GM12801 (cell line): ENCODE data around the gene APELA.

Experiments used
- TF ChIP-seq, protein P1 (sequence below): IDR thresholded peaks from one replicate; pipeline ENCODE4 v1.5.1; 2011; ENCODE audit warnings: control low read depth; ENCODE audit not compliant: insufficient read length; ENCODE audit errors: extremely low read depth

APELA gene, protein sequence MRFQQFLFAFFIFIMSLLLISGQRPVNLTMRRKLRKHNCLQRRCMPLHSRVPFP

DNA sequence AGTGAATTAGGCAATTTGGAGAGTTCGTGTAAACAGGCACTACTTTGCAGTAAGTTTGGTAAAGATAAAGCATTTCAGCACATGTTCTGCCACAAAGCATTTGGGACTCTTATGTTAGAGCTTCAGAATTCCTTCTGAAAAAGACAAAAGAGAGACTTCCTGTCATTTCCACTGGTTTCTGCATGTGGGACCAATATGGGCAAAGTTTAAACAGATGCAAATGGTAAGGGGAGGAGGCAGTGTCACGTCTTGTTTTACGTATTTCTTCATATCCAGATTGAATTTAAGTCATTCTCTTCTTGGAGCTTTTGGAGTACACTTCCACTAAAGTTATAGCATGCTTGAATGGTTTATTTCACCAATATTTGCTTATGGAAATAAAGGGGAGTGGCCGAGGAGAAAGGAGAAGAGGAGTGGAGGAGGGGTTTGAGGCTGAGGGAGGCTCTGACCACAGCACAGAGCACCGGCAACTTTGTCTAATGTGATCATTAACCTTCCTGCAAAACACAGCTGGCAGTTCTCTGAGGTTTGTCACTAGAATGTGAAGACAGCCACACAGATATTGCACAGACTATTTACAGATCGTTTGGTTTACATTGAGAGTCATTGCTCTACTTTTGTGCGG is at the start of gene APELA:
APELA (plus strand) TSS at position 479 of the 625 bp plus-strand sequence. CDS start 154 bp downstream, outside the sequence.
- TF ChIP-seq, protein P1, sequence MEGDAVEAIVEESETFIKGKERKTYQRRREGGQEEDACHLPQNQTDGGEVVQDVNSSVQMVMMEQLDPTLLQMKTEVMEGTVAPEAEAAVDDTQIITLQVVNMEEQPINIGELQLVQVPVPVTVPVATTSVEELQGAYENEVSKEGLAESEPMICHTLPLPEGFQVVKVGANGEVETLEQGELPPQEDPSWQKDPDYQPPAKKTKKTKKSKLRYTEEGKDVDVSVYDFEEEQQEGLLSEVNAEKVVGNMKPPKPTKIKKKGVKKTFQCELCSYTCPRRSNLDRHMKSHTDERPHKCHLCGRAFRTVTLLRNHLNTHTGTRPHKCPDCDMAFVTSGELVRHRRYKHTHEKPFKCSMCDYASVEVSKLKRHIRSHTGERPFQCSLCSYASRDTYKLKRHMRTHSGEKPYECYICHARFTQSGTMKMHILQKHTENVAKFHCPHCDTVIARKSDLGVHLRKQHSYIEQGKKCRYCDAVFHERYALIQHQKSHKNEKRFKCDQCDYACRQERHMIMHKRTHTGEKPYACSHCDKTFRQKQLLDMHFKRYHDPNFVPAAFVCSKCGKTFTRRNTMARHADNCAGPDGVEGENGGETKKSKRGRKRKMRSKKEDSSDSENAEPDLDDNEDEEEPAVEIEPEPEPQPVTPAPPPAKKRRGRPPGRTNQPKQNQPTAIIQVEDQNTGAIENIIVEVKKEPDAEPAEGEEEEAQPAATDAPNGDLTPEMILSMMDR = no peak

DNA sequence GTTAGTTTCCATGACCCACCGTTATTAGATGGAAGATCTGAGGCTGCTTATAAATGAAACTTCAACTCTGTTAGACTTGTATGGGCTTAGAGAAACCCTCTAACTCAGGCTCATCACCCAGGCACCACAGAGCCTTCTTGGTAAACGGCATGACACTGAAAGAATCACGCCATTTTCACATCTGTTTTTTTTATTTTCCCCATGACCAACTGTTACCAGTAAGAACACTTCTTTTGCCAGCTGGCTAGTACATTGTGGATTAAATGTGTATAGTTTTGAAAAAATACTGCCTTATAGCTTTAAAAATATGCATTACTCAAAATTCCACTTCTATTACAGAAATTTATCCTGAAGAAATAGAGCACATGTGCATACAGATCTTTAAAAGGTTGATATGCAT is 48.0 kb upstream of the APELA start:
- TF ChIP-seq, protein P1 = no peak

DNA sequence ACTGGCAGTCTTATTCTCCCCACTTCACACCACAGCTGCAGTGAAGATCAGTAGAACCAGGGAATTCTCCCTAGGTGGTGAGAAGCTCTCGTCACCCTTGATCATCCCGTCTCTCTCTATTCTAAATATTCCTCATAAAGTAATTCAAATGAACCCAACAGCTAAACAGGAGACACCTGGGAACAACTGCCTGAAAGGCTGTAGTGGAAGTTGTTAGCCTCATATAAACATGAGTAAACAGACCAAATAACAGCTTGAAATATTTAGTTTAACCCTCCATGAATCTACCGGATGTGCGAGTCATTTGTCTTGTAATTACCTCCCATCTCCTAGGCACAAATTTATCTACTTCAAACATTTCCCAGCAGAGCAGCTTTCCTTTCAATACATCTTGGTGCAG is 30.4 kb upstream of the APELA start:
- TF ChIP-seq, protein P1 = no peak

DNA sequence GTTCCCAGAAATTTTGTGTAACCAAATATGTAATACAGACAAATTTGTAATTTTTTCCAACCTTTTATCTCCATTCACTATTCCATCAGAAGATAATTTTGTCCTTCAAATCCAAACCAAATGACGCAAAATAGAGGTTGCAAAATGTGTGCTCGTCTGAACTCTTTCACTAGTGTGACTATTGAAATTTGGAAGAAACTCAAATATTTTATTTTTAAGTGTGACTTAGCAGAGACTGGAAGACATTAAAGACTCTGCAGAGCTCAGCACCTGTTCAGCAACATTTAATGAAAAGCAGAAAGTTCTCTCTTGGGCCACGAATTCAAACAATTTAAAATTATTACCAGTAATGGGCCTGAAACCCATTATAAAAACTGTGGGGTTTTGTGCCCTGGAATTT is 30.0 kb upstream of the APELA start:
- TF ChIP-seq, protein P1 = no peak

DNA sequence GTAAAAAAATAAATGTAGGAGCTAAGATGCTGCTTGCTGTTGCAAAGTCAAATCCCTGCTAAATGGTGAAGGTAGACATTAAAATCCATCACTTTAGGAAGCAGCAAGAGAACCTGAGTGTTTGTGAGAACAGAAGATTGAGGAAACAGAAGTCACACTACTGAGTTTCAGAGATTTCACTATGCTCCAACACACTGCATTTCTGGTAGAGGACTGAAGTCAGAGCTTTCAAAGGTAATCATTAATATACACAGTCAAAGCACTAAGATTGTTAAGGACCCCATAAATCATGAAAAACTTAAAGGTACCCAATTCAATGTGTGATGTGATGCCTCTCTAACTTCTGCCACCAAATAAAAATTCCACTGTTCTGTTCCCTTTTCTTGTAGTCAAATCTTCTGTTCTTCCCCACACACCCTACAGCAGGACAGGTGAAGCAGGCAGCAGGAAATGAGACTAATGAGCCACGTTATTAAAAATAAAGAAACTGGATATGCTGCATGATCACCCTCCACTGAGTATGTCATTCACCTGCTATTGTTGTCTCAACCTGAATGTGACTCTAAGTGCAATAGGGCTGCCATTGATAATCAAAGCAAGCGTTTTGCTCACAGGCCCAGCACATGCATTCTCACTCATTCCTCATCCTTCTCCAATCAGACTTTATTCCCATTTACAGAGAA is 28.9 kb upstream of the APELA start:
- TF ChIP-seq, protein P1 = no peak

DNA sequence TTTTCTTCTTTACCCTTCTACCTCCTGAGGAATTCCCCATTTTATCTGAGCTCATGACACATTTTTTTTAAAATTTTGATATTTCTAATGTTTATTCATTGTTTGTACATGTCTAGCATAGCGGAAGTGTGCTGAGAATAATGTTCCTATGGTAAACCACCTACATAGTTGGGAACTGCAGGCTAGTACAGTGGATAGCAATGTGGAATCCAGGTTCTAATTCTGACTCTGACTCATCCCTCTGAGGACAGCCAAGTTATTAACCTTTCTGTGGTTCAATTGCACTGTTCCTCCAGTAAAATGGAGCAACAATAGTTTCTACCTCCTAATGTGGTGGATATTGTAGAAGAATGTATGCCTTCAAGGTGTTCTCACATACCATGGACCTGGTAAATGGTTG is 20.6 kb upstream of the APELA start:
- TF ChIP-seq, protein P1 = no peak

DNA sequence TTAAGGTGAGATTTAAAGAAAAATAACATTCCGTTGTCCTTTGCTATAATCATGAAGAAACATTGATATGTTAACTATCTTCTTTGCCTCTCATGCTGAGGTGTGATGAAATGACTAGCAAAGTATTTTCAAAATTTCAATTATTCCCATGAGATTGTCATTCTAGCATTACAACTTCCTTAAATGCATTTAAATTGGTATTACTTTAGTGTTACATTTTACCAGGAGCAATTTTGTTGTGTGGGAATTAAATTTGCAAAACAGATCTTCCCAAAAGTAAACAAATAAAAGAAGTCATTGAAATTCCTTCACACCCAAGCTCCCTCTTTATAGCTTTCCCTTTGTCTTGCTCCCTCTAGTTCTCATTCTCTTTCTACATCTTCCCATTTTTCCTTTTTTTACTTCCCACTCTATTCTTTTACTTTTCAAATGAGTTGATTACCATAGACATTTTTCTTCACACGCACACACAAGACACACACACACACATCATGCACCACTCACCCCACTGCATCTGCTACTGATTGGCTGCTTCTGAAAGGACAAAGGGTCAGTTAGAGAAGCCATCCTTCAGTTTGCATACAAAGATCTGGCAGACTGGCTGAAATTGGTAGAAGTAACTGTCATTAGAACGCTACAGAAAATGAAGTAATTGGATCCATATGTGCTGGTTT is 10.0 kb upstream of the APELA start:
- TF ChIP-seq, protein P1 = no peak
